ENCODE results near the gene FGF22. TPM values are rescaled to one million over a fixed set of nuclear protein-coding genes. Genes with fewer than 3 reads are reported as not detected.

The FGF22 gene
- total and polyA plus RNA-seq, 2 of the 4 experiments (the other 2 are of a cell fraction), result 0.14 TPM; not detected in 1

- Histone ChIP-seq H3K4ac (ENCODE audit: low read depth, low read length) (no peak overlapping the region), H2BK5ac (ENCODE audit: low read depth, low read length, poor library complexity, severe bottlenecking) (no peak overlapping the region), H3K4me1 (ENCODE audit: control insufficient read depth, insufficient read depth, low read length) (peaks cover 9% of the 10 kb centered on the region), H3K36me3 (ENCODE audit: control insufficient read depth, insufficient read depth, low read length) (peaks cover 16% of the 10 kb centered on the region; the same call in 1 of the 2 replicates), H3K9ac (ENCODE audit: low read depth, low read length) (no peak overlapping the region), H3K79me1 (ENCODE audit: low read depth in 1 of 2, low read length in 2 of 2) (peaks cover 7 to 34% of the 10 kb centered on the region in 2 experiments; a peak in 3 of 4 replicates), H4K5ac (ENCODE audit: low read depth, low read length) (no peak overlapping the region), H3K4me3 (ENCODE audit: insufficient read depth, low read depth, low read length) (no peak overlapping the region), H4K91ac (ENCODE audit: insufficient read depth, low read depth, low read length) (no peak overlapping the region), H2BK15ac (ENCODE audit: low read depth, low read length) (no peak overlapping the region), H2BK20ac (ENCODE audit: low read depth, low read length) (no peak overlapping the region), H2BK120ac (ENCODE audit: low read depth, low read length) (no peak overlapping the region), H3K4me2 (ENCODE audit: low read depth, low read length) (no peak overlapping the region), H3K18ac (ENCODE audit: low read depth, low read length) (no peak overlapping the region), H2AK9ac (replicated peaks; ENCODE audit: low read depth, low read length, poor library complexity) (no peak overlapping the region), H3K23ac (ENCODE audit: low read depth, low read length) (no peak overlapping the region), H3K14ac (replicated peaks; ENCODE audit: low read depth, low read length) (no peak overlapping the region), H2AFZ (replicated peaks; ENCODE audit: low read length, poor library complexity) (no peak overlapping the region), H2AK5ac (ENCODE audit: low read depth, low read length) (no peak overlapping the region), H3K9me3 (ENCODE audit: control insufficient read depth, insufficient read depth, low read length) (no peaks in the 10 kb centered on the region), H3K27ac (ENCODE audit: insufficient read depth, low read length) (no peak overlapping the region), H3K27me3 (ENCODE audit: control insufficient read depth, insufficient read depth, low read length) (no peaks in the 10 kb centered on the region), H3K9me1 (ENCODE audit: insufficient read depth, low read length) (no peaks in the 10 kb centered on the region; the same call in 1 of the 2 replicates), H4K20me1 (ENCODE audit: insufficient read depth, low read length) (peaks cover 3% of the 10 kb centered on the region; the same call in 1 of the 2 replicates), H3K56ac (ENCODE audit: extremely low read depth, insufficient read depth, low read length) (no peak overlapping the region), H4K8ac (ENCODE audit: low read depth in 2 of 2, low read length in 2 of 2) (no peak overlapping the region)
- DNase-seq, result no peak
- no TSS peak for BruUV-seq (replicated peaks)
- WGBS, 2 experiments (ENCODE audit: extremely low coverage in 2 of 2, insufficient read length in 1 of 2), result 92% methylated on average over 19 of the region's 30 CpGs; no CpG with 5 or more reads in 1 of the 2 experiments
- intact Hi-C loops (cut with micrococcal nuclease), result no loop called here
- dilution Hi-C loops (cut with HindIII; ENCODE audit: low sequenced_read_pairs, unreplicated experiment), result no loop called here
- ChIA-PET CTCF (no interaction called here), POLR2A (ENCODE audit: unreplicated experiment) (no interaction called here)
- no peak for ATAC-seq (ENCODE audit: low read depth)
- TF ChIP-seq MAFK (IDR thresholded peaks at IDR 0.05; ENCODE audit: low read depth, low read length) (no peak), CTCF (conservative IDR thresholded peaks at IDR 0.05; ENCODE audit: low read depth, low read length) (no peak), CHD1 (IDR thresholded peaks at IDR 0.05; ENCODE audit: low read depth, low read length) (no peak), RCOR1 (IDR thresholded peaks at IDR 0.05; ENCODE audit: insufficient replicate concordance, low read length) (no peak), MXI1 (IDR thresholded peaks at IDR 0.05; ENCODE audit: borderline replicate concordance, low read depth, low read length) (no peak), BHLHE40 (IDR thresholded peaks at IDR 0.05; ENCODE audit: low read depth, low read length) (no peak), SMC3 (IDR thresholded peaks at IDR 0.05; ENCODE audit: low read depth, low read length) (no peak), FOS (IDR thresholded peaks at IDR 0.05; ENCODE audit: low read depth, low read length) (no peak), MAZ (IDR thresholded peaks at IDR 0.05; ENCODE audit: borderline replicate concordance, low read depth, low read length) (no peak), USF2 (IDR thresholded peaks at IDR 0.05; ENCODE audit: low read depth, low read length) (no peak)
- in situ Hi-C loops (cut with MboI; ENCODE audit: low sequenced_read_pairs), result no loop called here
These were observed 9.5 kb upstream of the FGF22 start for GRCh38 chr19:629961-630714.

All from IMR-90 (cell line).